Stimulated activated effector memory CD8-positive, alpha-beta T cell treated with anti-CD3 and anti-CD28 coated beads, Interleukin-12 subunit alpha, Interleukin-12 subunit beta, amount 100 ng/mL, for 72 hours (primary cell): Measurements from ENCODE around the gene GHRH.

ENCODE experiments used
- ATAC-seq: fragments of 150-1000 bp; cut with Tn5 transposase; 2 replicates; pipeline ENCODE4 v1.10.0; 2021
- DNase-seq, 2 donors: peaks; one replicate each; pipeline ENCODE4 v3.0.0; 2021 to 2022; ENCODE audit warnings: low spot score in 2 of 2
- H3K27ac Mint-ChIP-seq: one replicate; pipeline ENCODE4 v1.8.0; 2022; ENCODE audit warnings: mild to moderate bottlenecking, mixed read lengths
- H3K36me3 Mint-ChIP-seq: one replicate; pipeline ENCODE4 v1.8.0; 2022; ENCODE audit warnings: mild to moderate bottlenecking, mixed read lengths
- H3K4me1 Mint-ChIP-seq: one replicate; pipeline ENCODE4 v1.8.0; 2022; ENCODE audit warnings: mixed read lengths
- H3K4me3 Mint-ChIP-seq: one replicate; pipeline ENCODE4 v1.8.0; 2022; ENCODE audit warnings: mild to moderate bottlenecking, mixed read lengths
- H3K9me3 Mint-ChIP-seq: one replicate; pipeline ENCODE4 v1.8.0; 2022; ENCODE audit warnings: mixed read lengths

The GHRH gene

GRCh38 chr20:37278966-37279590 lies 17.5 kb upstream of the GHRH start:
- ATAC-seq = no peak
- peaks cover 7% of the 10 kb centered on the region for H3K4me1 Mint-ChIP-seq
- no peaks in the 10 kb centered on the region for H3K9me3 Mint-ChIP-seq
- H3K27ac Mint-ChIP-seq = no peak overlapping the region
- no peak overlapping the region for H3K4me3 Mint-ChIP-seq
- H3K36me3 Mint-ChIP-seq = no peaks in the 10 kb centered on the region
- no peak for DNase-seq

- Mint-ChIP-seq H3K36me3 (no peaks in the 10 kb centered on the region), H3K4me3 (no peak overlapping the region), H3K27ac (peak overlapping the region; percentile 66), H3K9me3 (no peaks in the 10 kb centered on the region), H3K4me1 (peaks cover 7% of the 10 kb centered on the region)
- ATAC-seq (no peak), DNase-seq (no peak)
Observed at GRCh38 chr20:37277253-37277593, 15.6 kb upstream of the GHRH start.

- Mint-ChIP-seq H3K9me3 (no peaks in the 10 kb centered on the region), H3K27ac (peak overlapping the region; percentile 66), H3K4me1 (peaks cover 7% of the 10 kb centered on the region), H3K36me3 (no peaks in the 10 kb centered on the region), H3K4me3 (no peak overlapping the region)
- ATAC-seq (peak; percentile 46), DNase-seq (no peak)
Observed at GRCh38 chr20:37276494-37277252, 15.1 kb upstream of the GHRH start.

GRCh38 chr20:37274851-37275524 lies 13.4 kb upstream of the GHRH start:
- H3K9me3 Mint-ChIP-seq = no peaks in the 10 kb centered on the region
- no peak overlapping the region for H3K27ac Mint-ChIP-seq
- no peaks in the 10 kb centered on the region for H3K36me3 Mint-ChIP-seq

GRCh38 chr20:37273988-37274387 lies 12.4 kb upstream of the GHRH start:
- no peaks in the 10 kb centered on the region for H3K36me3 Mint-ChIP-seq

More at GRCh38 chr20:37274851-37275524, 13.4 kb upstream of the GHRH start:
- ATAC-seq (no peak), DNase-seq (no peak)
- Mint-ChIP-seq H3K4me3 (no peak overlapping the region), H3K4me1 (peaks cover 7% of the 10 kb centered on the region)

GRCh38 chr20:37271421-37271768 lies 9.8 kb upstream of the GHRH start:
- DNase-seq (no peak), ATAC-seq (no peak)
- H3K4me1 Mint-ChIP-seq = no peaks in the 10 kb centered on the region
- no peaks in the 10 kb centered on the region for H3K36me3 Mint-ChIP-seq
- no peak overlapping the region for H3K4me3 Mint-ChIP-seq
- H3K9me3 Mint-ChIP-seq = no peaks in the 10 kb centered on the region
- H3K27ac Mint-ChIP-seq = no peak overlapping the region

More at GRCh38 chr20:37273988-37274387, 12.4 kb upstream of the GHRH start:
- DNase-seq (no peak), ATAC-seq (no peak)
- H3K4me3 Mint-ChIP-seq = no peak overlapping the region
- H3K27ac Mint-ChIP-seq = no peak overlapping the region
- no peaks in the 10 kb centered on the region for H3K9me3 Mint-ChIP-seq
- peaks cover 7% of the 10 kb centered on the region for H3K4me1 Mint-ChIP-seq

GRCh38 chr20:37270576-37271420 lies 9.2 kb upstream of the GHRH start:
- no peaks in the 10 kb centered on the region for H3K36me3 Mint-ChIP-seq
- no peaks in the 10 kb centered on the region for H3K9me3 Mint-ChIP-seq
- H3K27ac Mint-ChIP-seq = no peak overlapping the region
- H3K4me3 Mint-ChIP-seq = no peak overlapping the region
- peak; percentile 45 for ATAC-seq
- DNase-seq = no peak
- no peaks in the 10 kb centered on the region for H3K4me1 Mint-ChIP-seq

GRCh38 chr20:37267667-37268313 lies 6.2 kb upstream of the GHRH start:
- H3K4me1 Mint-ChIP-seq = no peaks in the 10 kb centered on the region
- H3K27ac Mint-ChIP-seq = no peak overlapping the region
- no peaks in the 10 kb centered on the region for H3K36me3 Mint-ChIP-seq
- no peak overlapping the region for H3K4me3 Mint-ChIP-seq
- DNase-seq (no peak), ATAC-seq (no peak)
- H3K9me3 Mint-ChIP-seq = no peaks in the 10 kb centered on the region

- Mint-ChIP-seq H3K36me3 (no peaks in the 10 kb centered on the region), H3K27ac (no peak overlapping the region), H3K9me3 (no peaks in the 10 kb centered on the region), H3K4me3 (no peak overlapping the region), H3K4me1 (no peaks in the 10 kb centered on the region)
- no peak for ATAC-seq
- DNase-seq = no peak
Observed at GRCh38 chr20:37266940-37267666, 5.5 kb upstream of the GHRH start.

- no peak for DNase-seq
- no peak overlapping the region for H3K27ac Mint-ChIP-seq
- peak; percentile 88 for ATAC-seq
- no peak overlapping the region for H3K4me3 Mint-ChIP-seq
- H3K36me3 Mint-ChIP-seq = no peaks in the 10 kb centered on the region
- H3K4me1 Mint-ChIP-seq = no peaks in the 10 kb centered on the region
- no peaks in the 10 kb centered on the region for H3K9me3 Mint-ChIP-seq
Observed at GRCh38 chr20:37265152-37265551, 3.5 kb upstream of the GHRH start.

GRCh38 chr20:37263686-37264085 lies 2.1 kb upstream of the GHRH start:
- ATAC-seq = no peak
- DNase-seq = no peak
- H3K4me1 Mint-ChIP-seq = no peaks in the 10 kb centered on the region
- H3K36me3 Mint-ChIP-seq = no peaks in the 10 kb centered on the region
- no peaks in the 10 kb centered on the region for H3K9me3 Mint-ChIP-seq
- H3K4me3 Mint-ChIP-seq = no peak overlapping the region
- H3K27ac Mint-ChIP-seq = no peak overlapping the region

GRCh38 chr20:37262505-37262904 lies 891 bp upstream of the GHRH start:
- Mint-ChIP-seq H3K27ac (no peak overlapping the region), H3K4me1 (no peaks in the 10 kb centered on the region), H3K9me3 (no peaks in the 10 kb centered on the region), H3K4me3 (no peak overlapping the region), H3K36me3 (no peaks in the 10 kb centered on the region)
- DNase-seq = no peak
- ATAC-seq = no peak

GRCh38 chr20:37260923-37261322 lies 691 bp downstream of the GHRH start:
- Mint-ChIP-seq H3K9me3 (no peaks in the 10 kb centered on the region), H3K4me1 (no peaks in the 10 kb centered on the region), H3K36me3 (no peaks in the 10 kb centered on the region), H3K4me3 (no peak overlapping the region), H3K27ac (no peak overlapping the region)
- DNase-seq (no peak), ATAC-seq (no peak)

- no peaks in the 10 kb centered on the region for H3K4me1 Mint-ChIP-seq
- no peak for ATAC-seq
- DNase-seq = no peak
- H3K4me3 Mint-ChIP-seq = no peak overlapping the region
- H3K9me3 Mint-ChIP-seq = no peaks in the 10 kb centered on the region
- no peaks in the 10 kb centered on the region for H3K36me3 Mint-ChIP-seq
- peak overlapping the region; percentile 73 for H3K27ac Mint-ChIP-seq
Observed at GRCh38 chr20:37259865-37260264, 1.7 kb downstream of the GHRH start.
